Spleen (tissue), 7 donors: ENCODE results near the gene EPN2.

Experiments used
- POLR2AphosphoS5 ChIP-seq, 3 donors: sonication (generic); formaldehyde crosslinking; IDR thresholded peaks; one replicate each; pipeline ENCODE4 v1.5.1; 2017; ENCODE audit warnings: antibody characterized with exemption in 3 of 3
- TF ChIP-seq, protein P1 (sequence below), 11 experiments: fragments of 200-600 bp in 7 of 11; fragments of 450-650 bp in 4 of 11; sonication (generic) in 4 of 11; IDR thresholded peaks in 8 of 11; conservative IDR thresholded peaks in 3 of 11; 1 replicate in 7 of 11; 2 replicates in 4 of 11; pipeline versions ENCODE4 v1.4.0 to v1.8.0; 2016 to 2021; ENCODE audit warnings: antibody characterized with exemption in 11 of 11, inconsistent platforms in 4 of 11, mild to moderate bottlenecking in 1 of 11
- donor health status: DM: no; HTN: no; CAD: no; lungs with moderate emphysema.
- donor health status: DM: no; HTN: no; CAD: no.
- donor health status: DM: no; HTN: no; CAD: no.

DNA sequence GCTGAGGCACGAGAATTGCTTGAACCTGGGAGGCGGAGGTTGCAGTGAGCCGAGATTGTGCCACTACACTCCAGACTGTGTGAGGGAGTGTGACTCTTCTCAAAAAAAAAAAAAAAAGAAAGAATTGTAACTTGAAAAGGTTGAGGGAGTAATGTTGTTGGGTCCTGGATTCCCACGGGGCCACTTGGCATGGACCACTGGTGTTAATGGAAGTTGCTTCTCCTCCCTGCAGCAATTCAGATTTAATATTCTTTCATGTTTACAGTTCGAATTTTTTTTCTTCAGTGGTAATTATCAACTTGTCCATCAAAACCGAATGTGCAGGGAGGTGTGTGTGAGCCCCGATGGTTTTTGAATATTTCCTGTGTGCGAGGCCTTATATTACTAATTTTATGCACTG, 7.2 kb downstream of the EPN2 start:
- TF ChIP-seq POLR2AphosphoS5 (IDR thresholded peaks at IDR 0.05): no peak
- TF ChIP-seq, protein P1, sequence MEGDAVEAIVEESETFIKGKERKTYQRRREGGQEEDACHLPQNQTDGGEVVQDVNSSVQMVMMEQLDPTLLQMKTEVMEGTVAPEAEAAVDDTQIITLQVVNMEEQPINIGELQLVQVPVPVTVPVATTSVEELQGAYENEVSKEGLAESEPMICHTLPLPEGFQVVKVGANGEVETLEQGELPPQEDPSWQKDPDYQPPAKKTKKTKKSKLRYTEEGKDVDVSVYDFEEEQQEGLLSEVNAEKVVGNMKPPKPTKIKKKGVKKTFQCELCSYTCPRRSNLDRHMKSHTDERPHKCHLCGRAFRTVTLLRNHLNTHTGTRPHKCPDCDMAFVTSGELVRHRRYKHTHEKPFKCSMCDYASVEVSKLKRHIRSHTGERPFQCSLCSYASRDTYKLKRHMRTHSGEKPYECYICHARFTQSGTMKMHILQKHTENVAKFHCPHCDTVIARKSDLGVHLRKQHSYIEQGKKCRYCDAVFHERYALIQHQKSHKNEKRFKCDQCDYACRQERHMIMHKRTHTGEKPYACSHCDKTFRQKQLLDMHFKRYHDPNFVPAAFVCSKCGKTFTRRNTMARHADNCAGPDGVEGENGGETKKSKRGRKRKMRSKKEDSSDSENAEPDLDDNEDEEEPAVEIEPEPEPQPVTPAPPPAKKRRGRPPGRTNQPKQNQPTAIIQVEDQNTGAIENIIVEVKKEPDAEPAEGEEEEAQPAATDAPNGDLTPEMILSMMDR (IDR thresholded peaks at IDR 0.05 in 8 of 11, conservative IDR thresholded peaks at IDR 0.05 in 3 of 11): no peak
